Parathyroid adenoma (tissue), 2 donors: ENCODE data around the gene LPP.

Experiments used
- H2AFZ ChIP-seq: fragments of 300-600 bp; sonication (generic); one replicate; pipeline ENCODE4 v1.7.0; 2017; ENCODE audit warnings: antibody characterized with exemption, mild to moderate bottlenecking
- H3K27ac ChIP-seq: fragments of 300-600 bp; sonication (generic); one replicate; pipeline ENCODE4 v1.7.0; 2017
- H3K27me3 ChIP-seq: fragments of 300-600 bp; sonication (generic); one replicate; pipeline ENCODE4 v1.7.0; 2017; ENCODE audit warnings: low read length; ENCODE audit not compliant: control insufficient read depth, insufficient read depth
- H3K36me3 ChIP-seq: fragments of 300-600 bp; sonication (generic); one replicate; pipeline ENCODE4 v1.7.0; 2017; ENCODE audit warnings: low read length; ENCODE audit not compliant: control insufficient read depth, insufficient read depth
- H3K4me1 ChIP-seq: fragments of 300-600 bp; sonication (generic); one replicate; pipeline ENCODE4 v1.7.0; 2017; ENCODE audit warnings: control low read depth
- H3K4me2 ChIP-seq: fragments of 300-600 bp; sonication (generic); one replicate; pipeline ENCODE4 v1.7.0; 2017; ENCODE audit warnings: low read length
- H3K4me3 ChIP-seq: fragments of 300-600 bp; sonication (generic); one replicate; pipeline ENCODE4 v1.7.0; 2017; ENCODE audit warnings: low read depth, low read length
- H3K79me2 ChIP-seq: fragments of 300-600 bp; sonication (generic); one replicate; pipeline ENCODE4 v1.7.0; 2017; ENCODE audit warnings: control low read depth
- H3K9ac ChIP-seq: fragments of 300-600 bp; sonication (generic); one replicate; pipeline ENCODE4 v1.7.0; 2017; ENCODE audit warnings: mild to moderate bottlenecking
- H3K9me3 ChIP-seq: fragments of 300-600 bp; sonication (generic); one replicate; pipeline ENCODE4 v1.7.0; 2017; ENCODE audit warnings: low read length; ENCODE audit not compliant: control insufficient read depth
- TF ChIP-seq, protein P1 (sequence below): fragments of 300-600 bp; sonication (generic); IDR thresholded peaks from one replicate; pipeline ENCODE4 v1.7.0; 2017; ENCODE audit warnings: antibody characterized with exemption, mild to moderate bottlenecking
- donor health status: primary hyperparathyroidism.

Gene LPP

DNA sequence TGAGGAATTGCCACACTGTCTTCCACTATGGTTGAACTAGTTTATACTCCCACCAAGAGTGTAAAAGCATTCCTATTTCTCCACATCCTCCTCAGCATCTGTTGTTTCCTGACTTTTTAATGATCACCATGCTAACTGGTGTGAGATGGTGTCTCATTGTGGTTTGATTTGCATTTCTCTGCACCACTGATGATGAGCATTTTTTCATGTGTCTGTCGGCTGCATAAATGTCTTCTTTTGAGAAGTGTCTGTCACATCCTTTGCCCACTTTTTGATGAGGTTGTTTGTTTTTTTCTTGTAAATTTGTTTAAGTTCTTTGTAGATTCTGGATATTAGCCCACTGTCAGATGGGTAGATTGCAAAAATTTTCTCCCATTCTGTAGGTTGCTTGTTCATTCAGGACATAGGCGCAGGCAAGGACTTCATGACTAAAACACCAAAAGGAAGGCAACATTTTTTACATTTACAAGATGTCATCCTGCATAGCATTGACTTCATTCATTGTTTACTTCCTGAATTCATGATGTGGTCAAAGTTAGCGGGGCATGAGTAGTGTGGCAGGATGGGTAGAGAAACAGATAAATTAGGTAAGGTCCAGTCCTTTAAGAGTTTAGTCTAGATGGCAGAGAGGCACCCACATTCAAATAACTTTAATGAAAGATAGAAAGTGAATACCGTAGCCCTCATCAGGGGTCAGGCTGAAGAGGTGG lies 45.1 kb upstream of the LPP start:
- Histone ChIP-seq H3K27ac (no peak overlapping the region), H3K79me2 (no peaks in the 10 kb centered on the region), H3K4me3 (no peak overlapping the region), H3K9me3 (no peaks in the 10 kb centered on the region), H3K4me2 (no peak overlapping the region), H3K4me1 (no peaks in the 10 kb centered on the region), H3K27me3 (no peaks in the 10 kb centered on the region), H3K36me3 (no peaks in the 10 kb centered on the region), H2AFZ (no peak overlapping the region), H3K9ac (no peak overlapping the region)
- TF ChIP-seq, protein P1, sequence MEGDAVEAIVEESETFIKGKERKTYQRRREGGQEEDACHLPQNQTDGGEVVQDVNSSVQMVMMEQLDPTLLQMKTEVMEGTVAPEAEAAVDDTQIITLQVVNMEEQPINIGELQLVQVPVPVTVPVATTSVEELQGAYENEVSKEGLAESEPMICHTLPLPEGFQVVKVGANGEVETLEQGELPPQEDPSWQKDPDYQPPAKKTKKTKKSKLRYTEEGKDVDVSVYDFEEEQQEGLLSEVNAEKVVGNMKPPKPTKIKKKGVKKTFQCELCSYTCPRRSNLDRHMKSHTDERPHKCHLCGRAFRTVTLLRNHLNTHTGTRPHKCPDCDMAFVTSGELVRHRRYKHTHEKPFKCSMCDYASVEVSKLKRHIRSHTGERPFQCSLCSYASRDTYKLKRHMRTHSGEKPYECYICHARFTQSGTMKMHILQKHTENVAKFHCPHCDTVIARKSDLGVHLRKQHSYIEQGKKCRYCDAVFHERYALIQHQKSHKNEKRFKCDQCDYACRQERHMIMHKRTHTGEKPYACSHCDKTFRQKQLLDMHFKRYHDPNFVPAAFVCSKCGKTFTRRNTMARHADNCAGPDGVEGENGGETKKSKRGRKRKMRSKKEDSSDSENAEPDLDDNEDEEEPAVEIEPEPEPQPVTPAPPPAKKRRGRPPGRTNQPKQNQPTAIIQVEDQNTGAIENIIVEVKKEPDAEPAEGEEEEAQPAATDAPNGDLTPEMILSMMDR, result no peak

DNA sequence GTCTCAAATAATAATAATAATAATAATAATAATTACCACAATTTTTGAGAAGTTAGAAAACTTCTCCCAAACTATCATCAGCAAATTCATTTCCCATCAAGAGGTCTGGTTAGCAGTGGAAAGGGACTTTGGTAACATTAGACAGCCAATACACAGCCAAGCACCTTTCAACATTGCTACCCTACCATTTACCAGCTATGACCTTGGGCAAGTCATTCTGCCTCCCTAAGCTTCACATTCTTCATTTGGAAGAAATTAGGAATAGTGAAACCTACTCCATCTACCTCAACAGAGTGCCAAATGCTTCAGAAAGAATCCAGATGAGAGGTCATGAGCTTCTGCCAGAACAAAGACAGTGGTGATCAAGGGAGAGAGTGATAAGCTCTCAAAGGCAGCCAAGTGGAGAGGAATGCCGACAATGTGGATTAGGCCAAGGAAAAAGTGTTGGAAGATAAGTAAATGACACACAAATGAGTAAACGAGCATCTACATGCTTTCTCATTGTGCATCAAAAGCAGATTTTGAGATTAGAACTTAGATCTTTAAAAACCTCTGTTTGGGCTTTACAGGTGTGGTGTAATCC lies 42.9 kb upstream of the LPP start:
- H3K9me3 ChIP-seq, result no peaks in the 10 kb centered on the region
- no peak overlapping the region for H3K4me2 ChIP-seq
- H3K36me3 ChIP-seq, result no peaks in the 10 kb centered on the region
- no peak overlapping the region for H3K9ac ChIP-seq
- no peak overlapping the region for H2AFZ ChIP-seq
- TF ChIP-seq, protein P1, result no peak
- H3K4me1 ChIP-seq, result no peaks in the 10 kb centered on the region
- H3K27ac ChIP-seq, result no peak overlapping the region
- no peak overlapping the region for H3K4me3 ChIP-seq
- no peaks in the 10 kb centered on the region for H3K27me3 ChIP-seq
- H3K79me2 ChIP-seq, result no peaks in the 10 kb centered on the region

DNA sequence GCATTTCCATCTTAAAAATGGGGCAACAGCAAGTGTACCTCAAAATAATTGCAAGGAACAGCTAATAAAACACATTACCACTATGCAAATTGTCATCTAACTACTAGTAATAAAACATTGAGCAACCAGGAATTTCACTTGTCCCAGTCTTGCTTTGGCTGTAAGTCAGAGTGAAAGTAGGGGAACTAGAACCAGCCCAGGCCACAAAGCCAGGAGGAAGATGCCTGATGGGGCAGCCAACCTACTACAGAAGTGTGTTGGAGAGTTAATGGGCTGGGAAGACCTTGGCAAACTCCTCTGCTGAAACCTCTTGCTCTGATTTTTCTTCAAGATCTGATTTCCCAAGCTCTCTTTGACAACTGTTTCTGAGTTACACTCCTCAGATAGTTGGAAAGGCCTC lies 40.2 kb upstream of the LPP start:
- Histone ChIP-seq H3K4me3 (no peak overlapping the region), H3K27ac (no peak overlapping the region), H3K4me1 (no peaks in the 10 kb centered on the region), H3K4me2 (no peak overlapping the region), H3K9me3 (no peaks in the 10 kb centered on the region), H3K27me3 (no peaks in the 10 kb centered on the region), H3K9ac (no peak overlapping the region), H3K79me2 (no peaks in the 10 kb centered on the region), H3K36me3 (no peaks in the 10 kb centered on the region), H2AFZ (no peak overlapping the region)
- TF ChIP-seq, protein P1, result no peak

DNA sequence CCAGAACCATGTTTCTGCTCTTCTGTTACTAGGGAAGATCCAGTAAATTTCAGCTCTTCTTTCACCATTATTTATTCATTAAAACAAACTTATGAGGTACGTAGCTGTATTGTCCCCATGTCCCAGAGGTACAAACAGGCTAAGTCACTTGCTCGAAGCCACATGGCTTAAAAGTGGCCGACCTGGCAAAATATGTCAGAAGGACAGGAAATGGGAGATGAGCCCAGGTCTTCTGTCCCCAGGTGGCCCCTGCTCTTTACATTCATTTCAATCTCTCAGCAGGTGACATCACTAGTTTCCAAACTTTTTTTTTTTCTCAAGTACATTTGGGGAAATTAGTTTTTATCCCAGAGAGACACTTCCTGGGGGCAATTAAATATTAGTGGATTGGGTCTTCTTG lies 34.1 kb upstream of the LPP start:
- H3K36me3 ChIP-seq, result no peaks in the 10 kb centered on the region
- H3K4me2 ChIP-seq, result no peak overlapping the region
- H2AFZ ChIP-seq, result no peak overlapping the region
- H3K79me2 ChIP-seq, result no peaks in the 10 kb centered on the region
- TF ChIP-seq, protein P1, result no peak
- no peak overlapping the region for H3K4me3 ChIP-seq
- H3K4me1 ChIP-seq, result no peaks in the 10 kb centered on the region
- H3K9ac ChIP-seq, result no peak overlapping the region
- no peaks in the 10 kb centered on the region for H3K9me3 ChIP-seq
- H3K27ac ChIP-seq, result no peak overlapping the region
- H3K27me3 ChIP-seq, result no peaks in the 10 kb centered on the region
